Hepatocyte (in vitro differentiated cells): Measurements from ENCODE around the gene SCFD1.

Source experiments
- CTCF ChIP-seq: fragments of 200-600 bp; sonication (generic); IDR thresholded peaks from 2 replicates; pipeline ENCODE4 v1.5.1; 2016; ENCODE audit warnings: antibody characterized with exemption, mild to moderate bottlenecking; ENCODE audit not compliant: poor library complexity
- EZH2 ChIP-seq: fragments of 200-600 bp; sonication (generic); IDR thresholded peaks from 2 replicates; pipeline ENCODE4 v1.6.1; 2016; ENCODE audit warnings: antibody characterized with exemption, mild to moderate bottlenecking, borderline replicate concordance

GRCh38 chr14:30759172-30760125 is 137.3 kb downstream of the SCFD1 start:
- no peak for TF ChIP-seq CTCF
- no peak for TF ChIP-seq EZH2
